ENCODE measurements around the gene ITIH4.

DNA sequence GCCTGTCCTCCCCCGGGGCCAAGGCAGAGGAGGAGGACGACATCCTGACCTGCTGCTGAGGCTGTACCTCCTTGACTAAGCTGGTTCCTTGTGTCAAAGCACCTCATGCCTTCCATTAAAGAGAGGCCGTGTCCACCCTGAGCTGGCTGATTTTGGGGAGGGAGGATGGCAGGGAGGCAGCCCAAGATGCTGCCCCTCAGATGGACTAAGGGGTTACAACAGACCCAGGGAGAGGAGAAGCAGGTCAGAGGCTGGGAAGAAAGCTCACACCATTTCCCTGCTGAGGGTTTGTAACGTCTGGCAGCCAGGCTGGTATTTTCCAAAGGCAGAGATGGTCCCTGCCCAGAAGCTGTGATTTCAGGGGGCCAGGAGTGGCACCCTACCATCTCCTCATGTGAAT lies 38.5 kb downstream of the ITIH4 start:
- TF ChIP-seq, protein P1, sequence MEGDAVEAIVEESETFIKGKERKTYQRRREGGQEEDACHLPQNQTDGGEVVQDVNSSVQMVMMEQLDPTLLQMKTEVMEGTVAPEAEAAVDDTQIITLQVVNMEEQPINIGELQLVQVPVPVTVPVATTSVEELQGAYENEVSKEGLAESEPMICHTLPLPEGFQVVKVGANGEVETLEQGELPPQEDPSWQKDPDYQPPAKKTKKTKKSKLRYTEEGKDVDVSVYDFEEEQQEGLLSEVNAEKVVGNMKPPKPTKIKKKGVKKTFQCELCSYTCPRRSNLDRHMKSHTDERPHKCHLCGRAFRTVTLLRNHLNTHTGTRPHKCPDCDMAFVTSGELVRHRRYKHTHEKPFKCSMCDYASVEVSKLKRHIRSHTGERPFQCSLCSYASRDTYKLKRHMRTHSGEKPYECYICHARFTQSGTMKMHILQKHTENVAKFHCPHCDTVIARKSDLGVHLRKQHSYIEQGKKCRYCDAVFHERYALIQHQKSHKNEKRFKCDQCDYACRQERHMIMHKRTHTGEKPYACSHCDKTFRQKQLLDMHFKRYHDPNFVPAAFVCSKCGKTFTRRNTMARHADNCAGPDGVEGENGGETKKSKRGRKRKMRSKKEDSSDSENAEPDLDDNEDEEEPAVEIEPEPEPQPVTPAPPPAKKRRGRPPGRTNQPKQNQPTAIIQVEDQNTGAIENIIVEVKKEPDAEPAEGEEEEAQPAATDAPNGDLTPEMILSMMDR (IDR thresholded peaks at IDR 0.05) = no peak
- no peak for TF ChIP-seq POLR2A (IDR thresholded peaks at IDR 0.05)
- no peak for TF ChIP-seq POLR2AphosphoS5 (IDR thresholded peaks at IDR 0.05)
